GM19193 (cell line): ENCODE results near the gene STAT4.

Source experiments
- POLR2A ChIP-seq: IDR thresholded peaks from 4 replicates; pipeline ENCODE4 v1.6.1; 2011; ENCODE audit not compliant: insufficient read depth, insufficient read length; ENCODE audit errors: extremely low read depth

The STAT4 gene

DNA sequence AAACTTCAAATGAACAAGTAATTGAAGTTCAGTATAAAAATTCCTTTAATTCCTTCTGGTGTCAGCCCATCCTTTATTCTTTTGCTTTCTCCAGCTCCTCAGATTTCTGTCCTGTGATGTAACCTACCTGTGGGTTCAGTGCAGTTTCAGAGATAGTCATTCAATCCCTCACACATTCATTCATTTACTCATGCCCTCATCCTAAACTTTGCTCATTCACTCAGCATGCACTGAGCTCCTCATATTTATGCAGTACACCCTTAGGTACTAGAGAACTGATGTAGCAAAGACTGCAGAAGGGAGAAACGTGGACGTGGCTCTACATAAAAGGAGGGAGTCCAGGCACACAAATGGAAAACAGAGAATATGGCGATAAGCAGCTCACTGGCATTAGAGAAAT is 91.5 kb downstream of the STAT4 start:
- no peak for TF ChIP-seq POLR2A

DNA sequence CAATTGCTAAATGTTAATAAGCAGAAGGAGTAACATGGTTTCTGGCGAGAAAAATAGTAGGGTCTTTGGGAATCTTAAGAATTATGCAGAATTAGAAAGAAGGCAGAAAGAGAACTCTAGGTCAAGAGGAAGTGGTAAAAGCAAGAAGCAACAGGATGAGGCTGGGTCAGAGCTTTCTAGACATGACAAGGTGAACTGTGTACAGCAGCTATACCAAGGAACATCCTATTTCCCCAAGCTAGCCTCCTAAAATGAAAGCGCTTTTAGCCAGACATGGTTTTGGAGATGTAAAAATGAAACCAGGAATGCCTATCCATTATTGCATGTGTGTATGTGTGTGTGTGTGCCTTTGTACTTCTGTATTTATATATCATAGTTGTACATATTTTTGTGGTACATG is 94.6 kb downstream of the STAT4 start:
- TF ChIP-seq POLR2A: no peak

DNA sequence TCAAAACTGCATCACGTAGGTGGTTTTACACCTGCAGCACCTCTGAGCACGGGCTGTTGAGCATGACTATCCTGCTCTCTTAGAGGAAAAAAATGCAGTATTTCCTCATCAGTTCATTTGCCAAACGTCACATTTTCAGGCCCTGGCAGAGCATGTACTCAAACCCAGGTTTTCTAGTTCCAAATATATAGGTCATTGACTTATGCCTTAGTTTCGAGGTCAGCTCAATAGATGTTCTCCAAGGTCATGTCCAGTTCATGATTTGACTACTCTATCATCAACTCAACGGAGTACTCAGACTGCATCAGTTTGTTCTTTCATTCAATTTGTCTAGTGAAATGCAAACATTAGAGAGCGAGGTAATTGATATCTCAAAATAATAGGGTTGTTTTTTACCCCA is 97.5 kb downstream of the STAT4 start:
- TF ChIP-seq POLR2A: no peak

DNA sequence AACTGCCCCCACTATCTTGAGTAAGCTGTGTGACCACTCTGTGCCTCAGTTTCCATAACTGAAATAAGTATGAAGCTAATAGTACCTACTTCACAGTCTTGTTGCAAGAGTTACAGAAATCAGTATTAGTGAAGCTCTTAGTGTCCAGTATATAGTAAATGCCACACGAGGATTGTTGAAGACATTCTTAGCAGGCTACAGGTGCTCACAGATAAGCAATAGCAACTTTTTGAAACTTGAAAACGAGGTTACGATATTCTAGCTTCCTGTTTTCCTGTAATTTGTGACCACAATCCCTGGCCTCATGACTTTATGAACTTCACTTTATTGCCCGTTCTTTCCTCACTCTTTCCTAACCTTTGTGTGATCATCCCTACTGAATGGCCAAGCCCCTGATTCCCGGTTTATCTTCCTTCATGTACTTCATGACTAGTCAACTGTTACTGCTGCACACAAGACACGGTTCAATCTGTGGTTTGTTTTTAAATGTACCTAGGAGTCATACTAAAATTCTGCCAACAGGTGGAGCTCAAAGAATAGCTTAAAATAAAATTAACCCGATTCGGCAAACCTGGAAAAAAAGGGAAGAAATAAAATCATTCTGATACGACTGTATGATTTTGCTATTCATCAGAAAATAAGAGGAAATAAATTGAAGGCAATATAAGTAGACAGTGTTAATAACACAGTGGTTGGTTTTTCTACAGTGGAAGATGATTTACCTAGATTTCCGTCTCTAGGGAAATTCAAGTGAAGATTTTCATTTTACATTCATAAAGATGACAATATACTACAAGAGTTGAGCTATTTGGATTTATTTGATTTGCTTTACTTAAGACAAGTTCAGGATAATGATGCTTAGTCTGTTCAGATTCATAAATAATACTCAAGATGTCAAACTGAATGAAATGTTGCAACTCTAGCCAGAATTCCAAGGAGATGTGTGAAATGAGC is 98.7 kb downstream of the STAT4 start:
- no peak for TF ChIP-seq POLR2A

DNA sequence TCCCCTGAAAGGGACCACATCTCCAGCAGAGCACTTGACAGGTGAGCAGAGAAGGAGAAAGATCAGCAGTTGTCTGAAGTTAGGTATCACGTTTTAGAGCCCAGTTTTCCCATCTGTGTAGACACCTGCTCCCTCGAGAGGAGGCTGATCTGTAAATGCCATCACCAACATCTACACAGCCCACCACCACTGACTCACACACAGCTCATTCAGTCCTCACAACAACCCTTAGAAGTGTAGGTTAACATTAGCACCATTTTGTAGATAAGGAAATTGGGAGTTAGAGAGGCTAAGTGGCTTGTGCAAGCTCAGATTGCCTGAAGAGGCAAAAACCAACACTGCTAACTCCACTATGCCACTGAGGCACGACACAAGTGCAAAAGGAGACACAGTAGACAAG is 99.6 kb downstream of the STAT4 start:
- no peak for TF ChIP-seq POLR2A

DNA sequence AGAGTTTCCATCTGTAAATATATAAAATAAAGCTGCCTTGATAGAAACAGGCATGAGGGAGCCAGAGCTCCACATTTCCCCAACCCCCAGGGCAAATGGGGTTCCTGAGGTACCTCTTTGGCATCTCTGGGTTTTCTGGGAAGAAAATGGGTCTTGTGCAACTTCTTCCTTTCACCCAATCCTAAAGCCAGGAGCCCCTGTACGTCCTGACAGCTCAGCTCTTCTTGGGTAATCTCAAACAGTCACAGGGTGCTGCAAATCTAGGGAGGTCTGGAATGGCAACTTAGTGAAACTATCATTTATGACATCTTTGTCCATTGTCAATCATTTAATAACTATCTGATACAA is 100.2 kb downstream of the STAT4 start:
- TF ChIP-seq POLR2A: no peak

DNA sequence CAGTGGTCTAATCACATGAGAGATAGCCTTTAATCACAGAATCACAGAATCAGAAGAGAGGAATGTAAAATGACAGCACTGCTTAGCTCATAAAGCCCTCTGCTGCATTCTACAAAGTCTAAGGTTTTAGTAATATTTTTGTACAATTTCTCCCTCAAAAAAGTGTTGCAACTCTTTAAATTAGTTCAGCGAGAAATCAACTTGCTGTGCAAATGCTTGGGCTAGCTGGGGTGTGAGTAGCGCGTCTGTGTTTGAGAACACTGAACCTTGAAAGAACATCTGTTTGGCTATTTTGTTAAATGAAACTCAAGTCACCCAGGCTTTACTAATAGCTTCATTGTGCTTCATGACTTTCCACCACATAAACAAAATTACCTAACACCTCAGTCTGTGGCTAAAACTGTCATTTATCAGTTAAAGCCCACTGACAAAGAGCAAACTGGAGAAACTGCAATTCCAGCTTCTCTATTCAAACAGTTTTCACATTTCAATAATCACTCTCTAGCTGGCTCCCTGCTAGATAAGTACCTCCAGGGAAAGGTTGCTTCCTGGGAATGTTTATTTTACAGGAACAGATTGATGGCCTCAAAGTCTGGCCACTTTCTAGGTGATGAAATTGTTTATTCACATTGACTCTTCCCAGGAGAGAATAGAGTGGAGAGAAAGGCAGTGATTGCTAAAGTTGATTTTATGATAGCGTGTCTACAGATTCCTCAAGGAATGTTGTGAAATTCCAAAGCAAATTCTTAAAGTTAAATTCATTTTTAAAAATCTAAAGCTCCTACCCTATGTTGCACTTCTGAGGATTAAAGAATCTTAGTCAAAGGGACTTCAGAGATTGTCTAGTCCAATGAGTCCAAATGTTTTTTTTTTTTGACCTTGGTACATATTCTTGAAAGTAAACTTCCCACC is 100.8 kb downstream of the STAT4 start:
- TF ChIP-seq POLR2A: no peak

DNA sequence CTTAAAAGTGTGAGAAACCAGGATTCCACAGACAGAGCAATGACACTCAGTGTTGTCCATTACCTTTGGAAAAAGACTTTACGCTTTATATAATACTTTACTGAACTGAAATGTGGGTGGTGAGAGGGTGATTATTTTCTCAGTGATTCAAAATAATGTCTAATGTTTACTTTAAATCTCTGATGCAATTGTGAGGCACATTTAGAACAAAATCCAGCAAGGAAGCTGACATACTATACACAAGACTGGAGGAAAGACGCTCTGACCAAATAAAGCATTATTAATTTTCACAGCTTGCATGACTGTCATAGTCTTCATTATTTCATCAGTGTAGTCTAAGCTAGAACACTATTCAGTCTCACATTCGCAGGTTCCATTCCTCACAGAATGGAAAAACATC is 102.7 kb downstream of the STAT4 start:
- no peak for TF ChIP-seq POLR2A

DNA sequence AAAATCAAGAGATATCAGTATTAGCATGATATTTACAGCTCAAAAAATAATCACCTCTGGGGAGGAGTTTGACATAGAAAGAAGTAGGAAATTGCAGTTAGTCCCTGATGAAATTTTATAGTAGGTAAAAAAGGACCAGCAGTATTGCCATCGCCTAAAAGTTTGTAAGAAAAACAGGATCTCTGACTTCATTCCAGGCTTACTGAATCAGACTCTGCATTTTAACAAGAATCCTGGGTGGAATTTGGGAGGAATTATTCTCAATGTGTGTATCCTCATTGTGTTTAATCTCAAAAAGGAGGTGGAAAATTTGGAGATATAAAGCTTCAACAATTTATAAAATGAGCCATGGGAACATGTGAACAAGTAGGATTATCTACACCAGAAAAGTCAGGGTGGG is 105.7 kb downstream of the STAT4 start:
- TF ChIP-seq POLR2A: no peak

DNA sequence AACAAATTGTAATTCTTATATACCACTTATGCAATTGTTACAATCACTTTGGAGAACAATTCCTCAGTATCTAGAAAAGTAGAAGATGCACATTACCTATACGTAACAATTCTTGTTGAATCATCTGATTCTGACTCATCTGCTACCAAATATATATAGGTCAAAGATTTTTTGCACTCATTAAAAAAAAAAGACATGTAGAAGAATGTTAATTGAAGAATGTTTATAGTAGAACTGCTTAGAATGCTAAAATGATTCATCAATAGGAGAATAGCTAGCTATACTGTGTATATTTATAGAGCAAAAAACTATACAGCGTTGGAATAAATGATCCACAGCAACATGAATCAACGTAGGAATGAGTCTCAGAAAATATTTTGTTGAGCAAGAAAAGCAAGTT is 107.4 kb downstream of the STAT4 start:
- no peak for TF ChIP-seq POLR2A

DNA sequence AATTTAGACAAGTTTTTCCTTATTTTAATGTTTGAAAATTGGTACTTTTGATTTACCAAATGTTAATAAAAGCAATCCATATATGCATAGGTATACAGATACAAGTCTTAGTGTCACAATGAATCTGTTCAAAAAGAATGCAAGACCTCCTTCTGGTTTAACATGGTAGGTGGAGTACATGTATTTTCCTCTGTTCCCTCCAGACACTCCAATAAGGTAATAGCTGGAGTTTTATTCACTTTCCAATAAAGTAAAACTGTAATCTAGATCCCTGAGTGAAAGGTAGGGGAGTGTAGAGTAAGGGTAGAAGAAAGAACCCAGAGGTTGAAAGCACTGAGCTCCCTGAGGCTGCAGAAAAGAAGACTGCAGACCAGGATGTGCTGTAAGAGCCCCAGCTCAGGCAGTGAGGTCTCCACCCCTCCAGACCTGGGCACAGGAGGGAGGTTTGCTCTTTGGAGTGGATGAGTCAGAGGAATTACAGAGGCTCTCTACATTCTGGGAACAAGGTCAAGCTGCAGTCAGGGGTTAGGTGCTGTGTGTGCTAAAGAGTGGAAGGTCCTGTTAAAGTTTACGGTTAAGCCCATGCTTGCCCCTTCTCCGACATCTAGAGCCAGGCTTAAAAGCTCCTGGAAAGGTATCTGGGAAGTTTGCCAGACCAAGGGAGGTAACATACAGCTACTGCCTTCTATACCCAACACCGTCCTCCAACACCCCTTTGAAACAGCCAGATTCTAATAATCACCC is 109.2 kb downstream of the STAT4 start:
- no peak for TF ChIP-seq POLR2A

DNA sequence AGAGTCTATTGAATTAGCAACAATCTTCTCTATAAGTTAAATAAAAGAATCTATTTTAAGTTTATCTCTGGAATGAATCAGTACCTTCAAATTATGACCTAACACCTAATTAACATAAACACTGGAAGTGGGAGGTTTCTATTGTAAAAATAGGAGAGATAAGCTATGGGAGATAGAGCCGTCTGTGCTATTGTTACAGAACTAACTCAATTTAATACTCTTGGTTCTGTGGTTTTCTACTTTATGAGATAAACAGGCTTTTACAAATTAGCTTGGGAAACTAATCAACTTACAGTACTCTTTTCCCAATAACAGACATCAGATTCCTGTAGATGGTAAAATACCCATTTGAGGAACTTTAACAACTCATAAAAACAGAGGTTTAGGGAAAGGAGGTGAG is 111.2 kb downstream of the STAT4 start:
- no peak for TF ChIP-seq POLR2A

DNA sequence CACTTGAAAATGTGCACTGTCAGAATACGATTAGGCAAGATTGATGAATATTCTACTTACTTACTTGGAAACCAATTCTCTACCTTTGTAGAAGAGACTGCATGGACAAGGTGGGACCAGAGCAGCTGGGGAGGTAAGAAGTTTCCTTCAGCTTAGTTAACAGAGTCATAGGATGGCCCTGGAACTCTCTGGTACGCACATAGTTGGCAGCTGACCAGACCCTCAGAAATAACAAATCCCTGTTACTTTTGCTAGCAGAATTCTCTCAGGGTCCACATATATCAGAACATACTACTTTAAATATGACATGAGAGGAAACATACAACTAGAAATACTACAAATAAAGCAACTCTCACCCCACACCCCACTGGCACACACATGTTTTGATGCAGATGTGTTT is 112.1 kb downstream of the STAT4 start:
- no peak for TF ChIP-seq POLR2A

DNA sequence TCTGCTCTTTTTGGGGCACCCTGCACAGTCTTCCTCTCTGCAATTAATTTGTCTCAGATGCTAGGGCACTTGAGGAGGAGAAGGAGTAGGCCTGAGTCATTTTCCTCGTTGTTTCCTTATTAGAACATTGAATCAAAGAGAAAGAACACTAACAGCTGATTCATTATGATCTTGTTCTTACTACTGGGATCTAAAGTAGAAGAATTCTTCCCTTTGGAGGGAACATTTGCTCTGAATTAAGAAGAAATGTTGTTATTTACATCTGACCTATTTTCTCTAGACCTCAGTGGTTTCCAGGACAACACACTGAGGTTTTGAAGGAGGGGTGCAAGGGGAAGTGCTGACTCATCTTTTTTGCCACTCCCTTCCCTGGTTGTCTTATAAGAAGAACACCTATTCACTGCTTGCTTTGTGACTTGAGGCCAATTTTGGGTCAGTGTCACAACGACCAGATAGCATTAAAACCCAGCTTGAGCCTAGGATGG is 112.5 kb downstream of the STAT4 start:
- no peak for TF ChIP-seq POLR2A

DNA sequence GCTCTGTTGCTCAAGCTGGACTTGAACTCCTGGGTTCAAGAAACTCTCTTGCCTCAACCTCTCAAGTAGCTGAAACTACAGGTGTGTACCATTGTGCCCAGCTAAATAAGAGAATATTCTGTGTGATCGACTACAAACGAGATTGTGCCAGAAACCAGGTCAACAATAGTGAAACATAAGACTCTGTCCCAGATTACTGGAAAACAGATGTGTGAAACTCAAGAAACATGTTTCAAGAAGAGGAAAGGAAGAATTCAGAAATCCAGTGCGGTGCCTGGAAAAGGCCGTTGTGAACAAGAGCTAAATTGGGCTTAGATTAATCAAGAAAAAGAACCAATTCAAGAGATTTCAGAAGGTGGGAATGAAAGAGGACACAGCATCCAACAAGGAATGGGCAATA is 113.4 kb downstream of the STAT4 start:
- no peak for TF ChIP-seq POLR2A
